Fibroblast of skin of back (primary cell): ENCODE data around the gene IQCH.

Experiments
- DNase-seq: peaks from one replicate; pipeline ENCODE4 v3.0.0-alpha.2; 2013

The IQCH gene

GRCh38 chr15:67303490-67304363, 49.1 kb downstream of the IQCH start:
- peak; percentile 16 for DNase-seq

- no peak for DNase-seq
Measured at GRCh38 chr15:67304778-67305177, 50.2 kb downstream of the IQCH start.

GRCh38 chr15:67305506-67305905, 50.9 kb downstream of the IQCH start:
- no peak for DNase-seq

GRCh38 chr15:67307156-67307555, 52.6 kb downstream of the IQCH start:
- DNase-seq = peak; percentile 55

- no peak for DNase-seq
Measured at GRCh38 chr15:67307889-67308597, 53.5 kb downstream of the IQCH start.

- no peak for DNase-seq
Measured at GRCh38 chr15:67311731-67312130, 57.1 kb downstream of the IQCH start.

- DNase-seq = no peak
Measured at GRCh38 chr15:67319961-67320360, 65.4 kb downstream of the IQCH start.

- DNase-seq = no peak
Measured at GRCh38 chr15:67321352-67321751, 66.8 kb downstream of the IQCH start.

- peak; percentile 21 for DNase-seq
Measured at GRCh38 chr15:67322481-67322880, 67.9 kb downstream of the IQCH start.

GRCh38 chr15:67327312-67327711, 72.7 kb downstream of the IQCH start:
- DNase-seq = no peak

GRCh38 chr15:67327737-67328136, 73.2 kb downstream of the IQCH start:
- DNase-seq = no peak

GRCh38 chr15:67329984-67330733, 75.6 kb downstream of the IQCH start:
- DNase-seq = peak; percentile 32

GRCh38 chr15:67331676-67332075, 77.1 kb downstream of the IQCH start:
- no peak for DNase-seq

- no peak for DNase-seq
Measured at GRCh38 chr15:67335026-67335425, 80.4 kb downstream of the IQCH start.

- no peak for DNase-seq
Measured at GRCh38 chr15:67335534-67336222, 81.1 kb downstream of the IQCH start.

- no peak for DNase-seq
Measured at GRCh38 chr15:67340630-67341029, 86.0 kb downstream of the IQCH start.

GRCh38 chr15:67341539-67341938, 87.0 kb downstream of the IQCH start:
- no peak for DNase-seq

- no peak for DNase-seq
Measured at GRCh38 chr15:67343206-67343605, 88.6 kb downstream of the IQCH start.

GRCh38 chr15:67349634-67350033, 95.0 kb downstream of the IQCH start:
- no peak for DNase-seq

GRCh38 chr15:67350042-67350441, 95.5 kb downstream of the IQCH start:
- no peak for DNase-seq

GRCh38 chr15:67358391-67358790, 103.8 kb downstream of the IQCH start:
- no peak for DNase-seq

GRCh38 chr15:67358812-67359211, 104.2 kb downstream of the IQCH start:
- no peak for DNase-seq
